ENCODE results near the gene ROBO1.
"Not testable (repeated sequence)": the region's sequence is repeated elsewhere in the genome, so short reads cannot be mapped to it uniquely, and the experiment has no call there.

ROBO1 gene

GRCh38 chr3:79341961-79342360, 425.8 kb downstream of the ROBO1 start:
- TF ChIP-seq BHLHE40 (IDR thresholded peaks at IDR 0.05; ENCODE audit: borderline replicate concordance): no peak
- DNase-seq (ENCODE audit: extremely low spot score): no peak
- POLR2A ChIA-PET: no interaction called here
- CTCF ChIA-PET: no interaction called here

GRCh38 chr3:79339846-79340245, 428.0 kb downstream of the ROBO1 start:
- TF ChIP-seq SUZ12 (IDR thresholded peaks at IDR 0.05) (no peak), PKNOX1 (IDR thresholded peaks at IDR 0.05) (no peak), HDGF (IDR thresholded peaks at IDR 0.05; ENCODE audit: borderline replicate concordance) (no peak), CTBP1 (IDR thresholded peaks at IDR 0.05; ENCODE audit: borderline replicate concordance) (no peak), NFRKB (IDR thresholded peaks at IDR 0.05) (no peak), ZNF384 (IDR thresholded peaks at IDR 0.05) (no peak), L3MBTL2 (conservative IDR thresholded peaks at IDR 0.05) (no peak), FOXM1 (IDR thresholded peaks at IDR 0.05; ENCODE audit: borderline replicate concordance) (no peak), ARNT (IDR thresholded peaks at IDR 0.05) (no peak), TARDBP (IDR thresholded peaks at IDR 0.05) (no peak), SP1 (IDR thresholded peaks at IDR 0.05) (no peak)
- no peak for DNase-seq (ENCODE audit: extremely low spot score)
- POLR2A ChIA-PET: no interaction called here
- CTCF ChIA-PET: no interaction called here

- TF ChIP-seq SP1 (IDR thresholded peaks at IDR 0.05) (no peak), LEF1 (IDR thresholded peaks at IDR 0.05; ENCODE audit: borderline replicate concordance) (no peak), NFRKB (IDR thresholded peaks at IDR 0.05) (no peak), ZNF384 (IDR thresholded peaks at IDR 0.05) (no peak), TARDBP (IDR thresholded peaks at IDR 0.05) (no peak), BHLHE40 (IDR thresholded peaks at IDR 0.05; ENCODE audit: borderline replicate concordance) (no peak), CTBP1 (IDR thresholded peaks at IDR 0.05; ENCODE audit: borderline replicate concordance) (no peak), ARNT (IDR thresholded peaks at IDR 0.05) (no peak), FOXM1 (IDR thresholded peaks at IDR 0.05; ENCODE audit: borderline replicate concordance) (no peak)
- DNase-seq (ENCODE audit: extremely low spot score): no peak
- ChIA-PET CTCF (interaction anchor here (0.7 kb wide), 1 partner anchor 91 kb away, joined by 3 read pairs; no protein-coding TSS in a partner anchor), POLR2A (no interaction called here)
Measured at GRCh38 chr3:79337798-79338197, 430.0 kb downstream of the ROBO1 start.

DNA sequence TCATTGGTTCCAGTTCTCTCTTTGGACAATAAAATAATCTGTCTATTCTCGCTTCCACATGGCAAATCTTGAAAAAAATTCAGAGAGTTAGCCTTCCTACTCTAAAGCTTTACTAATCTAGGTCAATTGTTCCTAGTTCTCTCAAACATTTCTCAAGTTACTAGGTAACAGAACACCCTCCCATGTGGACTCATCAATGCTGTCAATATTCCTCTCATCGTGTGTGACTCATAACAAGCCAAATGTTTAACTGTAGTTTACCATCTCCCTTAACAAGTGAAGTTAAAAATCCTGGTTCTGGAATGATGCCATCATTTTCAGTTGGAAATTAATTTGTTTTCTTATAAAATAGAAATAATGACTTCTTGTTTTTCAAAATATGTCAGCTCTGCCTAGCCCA, 438.6 kb downstream of the ROBO1 start:
- CTCF ChIA-PET: no interaction called here
- no peak for DNase-seq (ENCODE audit: extremely low spot score)
- no peak for TF ChIP-seq SP1 (IDR thresholded peaks at IDR 0.05)
- TF ChIP-seq L3MBTL2 (conservative IDR thresholded peaks at IDR 0.05): no peak
- TF ChIP-seq PKNOX1 (IDR thresholded peaks at IDR 0.05): peak; percentile 36; the same call in 1 of the 2 replicates
- TF ChIP-seq SUZ12 (IDR thresholded peaks at IDR 0.05): no peak
- no peak for TF ChIP-seq FOXK2 (IDR thresholded peaks at IDR 0.05)
- no peak for TF ChIP-seq CTBP1 (IDR thresholded peaks at IDR 0.05; ENCODE audit: borderline replicate concordance)
- no peak for TF ChIP-seq ELF4 (IDR thresholded peaks at IDR 0.05)
- no peak for TF ChIP-seq HDGF (IDR thresholded peaks at IDR 0.05; ENCODE audit: borderline replicate concordance)
- POLR2A ChIA-PET: no interaction called here

GRCh38 chr3:79326642-79327041, 441.2 kb downstream of the ROBO1 start:
- POLR2A ChIA-PET: no interaction called here
- no peak for DNase-seq (ENCODE audit: extremely low spot score)
- TF ChIP-seq ZNF384 (IDR thresholded peaks at IDR 0.05) (no peak), NFRKB (IDR thresholded peaks at IDR 0.05) (no peak), SP1 (IDR thresholded peaks at IDR 0.05) (no peak), TARDBP (IDR thresholded peaks at IDR 0.05) (no peak), PKNOX1 (IDR thresholded peaks at IDR 0.05) (no peak), HDGF (IDR thresholded peaks at IDR 0.05; ENCODE audit: borderline replicate concordance) (no peak), CTBP1 (IDR thresholded peaks at IDR 0.05; ENCODE audit: borderline replicate concordance) (no peak), FOXA1 (IDR thresholded peaks at IDR 0.05) (no peak), ARNT (IDR thresholded peaks at IDR 0.05) (no peak), SUZ12 (IDR thresholded peaks at IDR 0.05) (no peak), LEF1 (IDR thresholded peaks at IDR 0.05; ENCODE audit: borderline replicate concordance) (no peak), FOXK2 (IDR thresholded peaks at IDR 0.05) (no peak), FOXM1 (IDR thresholded peaks at IDR 0.05; ENCODE audit: borderline replicate concordance) (no peak), ELF4 (IDR thresholded peaks at IDR 0.05) (no peak), L3MBTL2 (conservative IDR thresholded peaks at IDR 0.05) (no peak)
- CTCF ChIA-PET: interaction anchor here (0.6 to 0.7 kb wide), 2 partner anchors 16 to 195 kb away, joined by 3 to 5 read pairs; no protein-coding TSS in a partner anchor

DNA sequence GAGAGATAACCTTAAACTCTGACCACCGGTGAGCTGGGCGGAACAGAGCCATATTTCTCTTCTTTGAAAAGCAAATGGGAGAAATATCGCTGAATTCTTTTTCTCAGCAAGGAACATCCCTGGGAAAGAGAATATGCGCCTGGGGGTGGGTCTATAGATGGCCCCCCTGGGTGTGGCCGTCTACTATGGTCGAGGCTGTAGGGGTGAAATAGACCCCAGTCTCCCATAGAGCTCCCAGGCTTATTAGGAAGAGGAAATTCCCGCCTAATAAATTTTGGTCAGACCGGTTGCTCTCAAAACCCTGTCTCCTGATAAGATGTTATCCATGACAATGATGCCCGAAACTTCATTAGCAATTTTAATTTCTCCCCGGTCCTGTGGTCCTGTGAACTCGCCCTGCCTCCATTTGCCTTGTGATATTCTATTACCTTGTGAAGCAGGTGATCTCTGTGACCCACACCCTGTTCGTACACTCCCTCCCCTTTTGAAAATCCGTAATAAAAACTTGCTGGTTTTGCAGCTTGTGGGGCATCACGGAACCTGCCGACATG, 441.9 kb downstream of the ROBO1 start:
- POLR2A ChIA-PET; CTCF ChIA-PET; DNase-seq (ENCODE audit: extremely low spot score): not testable (repeated sequence)
